Measurements from ENCODE around the gene ZPBP2.

- TF ChIP-seq CTCF (conservative IDR thresholded peaks at IDR 0.05; ENCODE audit: low read depth, low read length) (no peak), EZH2 (IDR thresholded peaks at IDR 0.05; ENCODE audit: low read length, unreplicated experiment) (no peak), EZH2phosphoT487 (IDR thresholded peaks at IDR 0.05; ENCODE audit: borderline replicate concordance, low read length) (no peak)
Measured at GRCh38 chr17:39887078-39887477, 19.1 kb downstream of the ZPBP2 start.
